ENCODE measurements around the gene ACAP2. TPM values are rescaled to one million over a fixed set of nuclear protein-coding genes. Genes with fewer than 3 reads are reported as not detected.
"Not testable (repeated sequence)": the region's sequence is repeated elsewhere in the genome, so short reads cannot be mapped to it uniquely, and the experiment has no call there.

ACAP2 gene
- total and polyA plus RNA-seq, 4 donors = 4.5 to 28.5 (median 23.3) TPM

GRCh38 chr3:195296662-195297061, 146.2 kb downstream of the ACAP2 start:
- Histone ChIP-seq H3K36me3 (ENCODE audit: control insufficient read depth in 4 of 4, insufficient read depth in 3 of 4, low read depth in 1 of 4, low read length in 3 of 4) (peaks cover 1 to 24% (median 9%) of the 10 kb centered on the region in 4 donors), H3K27me3 (ENCODE audit: control insufficient read depth in 4 of 4, insufficient read depth in 4 of 4, low read length in 3 of 4) (no peaks in the 10 kb centered on the region), H3K9me3 (ENCODE audit: control insufficient read depth in 4 of 4, low read length in 3 of 4) (no peaks in the 10 kb centered on the region), H3K4me3 (ENCODE audit: low read depth in 1 of 3, low read length in 3 of 3) (no peak overlapping the region), H3K9ac (ENCODE audit: low read depth in 1 of 2, low read length in 2 of 2) (no peak overlapping the region), H3K27ac (ENCODE audit: low read depth in 1 of 2, low read length in 2 of 2) (no peak overlapping the region), H3K4me1 (ENCODE audit: control insufficient read depth in 4 of 4, insufficient read depth in 4 of 4, low read length in 3 of 4) (no peaks in the 10 kb centered on the region)
- no peak for DNase-seq (ENCODE audit: low spot score)
- 99% methylated on average over 1 of the region's 1 CpG for WGBS
- no peak for TF ChIP-seq JUND (IDR thresholded peaks at IDR 0.05)
- TF ChIP-seq YY1 (IDR thresholded peaks at IDR 0.05) = no peak
- TF ChIP-seq CTCF (IDR thresholded peaks at IDR 0.05; ENCODE audit: low read depth, low read length, missing input control) = no peak
- TF ChIP-seq NR2F2 (IDR thresholded peaks at IDR 0.05) = no peak
- no peak for TF ChIP-seq ATF3 (IDR thresholded peaks at IDR 0.05)
- no peak for TF ChIP-seq RAD21 (IDR thresholded peaks at IDR 0.05)
- TF ChIP-seq MAX (IDR thresholded peaks at IDR 0.05) = no peak
- TF ChIP-seq HNF4G (IDR thresholded peaks at IDR 0.05) = no peak
- TF ChIP-seq FOXA2 (IDR thresholded peaks at IDR 0.05) = no peak

- no peaks in the 10 kb centered on the region for H3K4me1 ChIP-seq (ENCODE audit: control insufficient read depth in 4 of 4, insufficient read depth in 4 of 4, low read length in 3 of 4)
- no peaks in the 10 kb centered on the region for H3K27me3 ChIP-seq (ENCODE audit: control insufficient read depth in 4 of 4, insufficient read depth in 4 of 4, low read length in 3 of 4)
- no peak overlapping the region for H3K4me3 ChIP-seq (ENCODE audit: low read depth in 1 of 3, low read length in 3 of 3)
- H3K36me3 ChIP-seq (ENCODE audit: control insufficient read depth in 4 of 4, insufficient read depth in 3 of 4, low read depth in 1 of 4, low read length in 3 of 4) = peaks cover 3 to 33% (median 18%) of the 10 kb centered on the region in 4 donors
- WGBS = 99% methylated on average over 1 of the region's 1 CpG
- no peaks in the 10 kb centered on the region for H3K9me3 ChIP-seq (ENCODE audit: control insufficient read depth in 4 of 4, low read length in 3 of 4)
- no peak overlapping the region for H3K9ac ChIP-seq (ENCODE audit: low read depth in 1 of 2, low read length in 2 of 2)
- TF ChIP-seq NR2F2 (IDR thresholded peaks at IDR 0.05) (no peak), JUND (IDR thresholded peaks at IDR 0.05) (no peak), REST (IDR thresholded peaks at IDR 0.05) (no peak), GABPA (IDR thresholded peaks at IDR 0.05 in 1 of 2, conservative IDR thresholded peaks at IDR 0.05 in 1 of 2) (no peak), HNF4G (IDR thresholded peaks at IDR 0.05) (no peak), RXRA (IDR thresholded peaks at IDR 0.05) (no peak), HNF4A (conservative IDR thresholded peaks at IDR 0.05) (no peak), MAX (IDR thresholded peaks at IDR 0.05) (no peak), ATF3 (IDR thresholded peaks at IDR 0.05) (no peak), ZBTB33 (IDR thresholded peaks at IDR 0.05) (no peak), YY1 (IDR thresholded peaks at IDR 0.05) (no peak), EGR1 (IDR thresholded peaks at IDR 0.05; ENCODE audit: low read depth in 2 of 2) (no peak), RAD21 (IDR thresholded peaks at IDR 0.05) (no peak), TAF1 (conservative IDR thresholded peaks at IDR 0.05) (no peak), SP1 (IDR thresholded peaks at IDR 0.05) (no peak), CTCF (IDR thresholded peaks at IDR 0.05; ENCODE audit: low read depth, low read length, missing input control) (no peak), FOXA1 (IDR thresholded peaks at IDR 0.05) (no peak), FOXA2 (IDR thresholded peaks at IDR 0.05) (no peak)
- H3K27ac ChIP-seq (ENCODE audit: low read depth in 1 of 2, low read length in 2 of 2) = no peak overlapping the region
- no peak for DNase-seq (ENCODE audit: low spot score)
These were observed 151.7 kb downstream of the ACAP2 start for GRCh38 chr3:195291121-195291520.

- not testable (repeated sequence) for H3K4me3 ChIP-seq (ENCODE audit: low read depth in 1 of 3, low read length in 3 of 3); H3K27me3 ChIP-seq (ENCODE audit: control insufficient read depth in 4 of 4, insufficient read depth in 4 of 4, low read length in 3 of 4); DNase-seq (ENCODE audit: low spot score); H3K9me3 ChIP-seq (ENCODE audit: control insufficient read depth in 4 of 4, low read length in 3 of 4); H3K4me1 ChIP-seq (ENCODE audit: control insufficient read depth in 4 of 4, insufficient read depth in 4 of 4, low read length in 3 of 4); H3K9ac ChIP-seq (ENCODE audit: low read depth in 1 of 2, low read length in 2 of 2); H3K27ac ChIP-seq (ENCODE audit: low read depth in 1 of 2, low read length in 2 of 2)
- 97% methylated on average over 5 of the region's 5 CpGs for WGBS
- H3K36me3 ChIP-seq (ENCODE audit: control insufficient read depth in 4 of 4, insufficient read depth in 3 of 4, low read depth in 1 of 4, low read length in 3 of 4) = peaks cover 4 to 34% (median 19%) of the 10 kb centered on the region in 4 donors
These were observed 152.2 kb downstream of the ACAP2 start for GRCh38 chr3:195290643-195291042.

Data from liver (tissue), 9 donors.